CD4-positive, CD25-positive, alpha-beta regulatory T cell (primary cell): ENCODE measurements around the gene GPX3. TPM values are rescaled to one million over a fixed set of nuclear protein-coding genes. Genes with fewer than 3 reads are reported as not detected.
A peak's percentile ranks its signal among the peaks of the same experiment; 100 is the strongest.

Source experiments
- ATAC-seq, 2 donors: fragments of 150-1000 bp; cut with Tn5 transposase; one replicate each; pipeline ENCODE4 v1.10.0; 2021; ENCODE audit warnings: low read depth in 2 of 2, moderate number of reproducible peaks in 2 of 2, moderate library complexity in 1 of 2
- DNase-seq, 3 donors: peaks; one replicate each; pipeline versions ENCODE4 v3.0.0 to v3.0.0-alpha.2; 2012 to 2022; ENCODE audit warnings: mixed read lengths in 1 of 3
- H3K27ac ChIP-seq: one replicate; pipeline ENCODE4 v1.7.0; 2013; ENCODE audit warnings: mild to moderate bottlenecking, low read length; ENCODE audit not compliant: insufficient read depth, poor library complexity, severe bottlenecking
- H3K27me3 ChIP-seq: one replicate; pipeline ENCODE4 v1.7.0; 2013; ENCODE audit warnings: low read length; ENCODE audit not compliant: control insufficient read depth, insufficient read depth
- H3K36me3 ChIP-seq: one replicate; pipeline ENCODE4 v1.7.0; 2013; ENCODE audit warnings: mild to moderate bottlenecking, low read length, moderate library complexity; ENCODE audit not compliant: control insufficient read depth, insufficient read depth
- H3K4me1 ChIP-seq: 2 replicates; pipeline ENCODE4 v1.7.0; 2013; ENCODE audit warnings: mild to moderate bottlenecking, low read length; ENCODE audit not compliant: insufficient read depth, control insufficient read depth, poor library complexity, severe bottlenecking
- H3K4me3 ChIP-seq: one replicate; pipeline ENCODE4 v1.7.0; 2013; ENCODE audit warnings: low read depth, mild to moderate bottlenecking, low read length, moderate library complexity
- H3K9me3 ChIP-seq, 2 experiments: 1 replicate in 1 of 2; 2 replicates in 1 of 2; pipeline ENCODE4 v1.7.0; 2013; ENCODE audit warnings: low read length in 2 of 2, mild to moderate bottlenecking in 1 of 2, moderate library complexity in 1 of 2; ENCODE audit not compliant: control insufficient read depth in 2 of 2
- H3K27ac Mint-ChIP-seq, 3 donors: one replicate each; pipeline ENCODE4 v1.8.0; 2020 to 2022; ENCODE audit warnings: mild to moderate bottlenecking in 3 of 3, mixed read lengths in 3 of 3, moderate library complexity in 2 of 3
- H3K27me3 Mint-ChIP-seq: one replicate; pipeline ENCODE4 v1.8.0; 2022; ENCODE audit warnings: mild to moderate bottlenecking, mixed read lengths
- H3K36me3 Mint-ChIP-seq: one replicate; pipeline ENCODE4 v1.8.0; 2020; ENCODE audit warnings: mixed read lengths
- H3K4me1 Mint-ChIP-seq, 4 donors: one replicate each; pipeline ENCODE4 v1.8.0; 2020 to 2022; ENCODE audit warnings: mixed read lengths in 4 of 4, mild to moderate bottlenecking in 1 of 4
- H3K4me3 Mint-ChIP-seq, 4 donors: one replicate each; pipeline ENCODE4 v1.8.0; 2020 to 2022; ENCODE audit warnings: mild to moderate bottlenecking in 4 of 4, mixed read lengths in 4 of 4, moderate library complexity in 3 of 4
- H3K9me3 Mint-ChIP-seq, 7 donors: one replicate each; pipeline ENCODE4 v1.8.0; 2020 to 2022; ENCODE audit warnings: mixed read lengths in 7 of 7, mild to moderate bottlenecking in 3 of 7, moderate library complexity in 2 of 7
- polyA plus RNA-seq, 4 donors: library from polyadenylated mRNA; unstranded; fragments of 300-500 nt; fragmentation: Illumina TruSeq; gene quantifications; one replicate each; pipeline ENCODE4 v1.2.3, GENCODE V29; 2021
- total RNA-seq: library from RNA; stranded (reverse); gene quantifications from one replicate; pipeline ENCODE4 v1.2.3, GENCODE V29; 2022

GPX3 gene
- total and polyA plus RNA-seq, 5 donors from 2014 or later = 0.52 to 1.3 (median 1.0) TPM

DNA sequence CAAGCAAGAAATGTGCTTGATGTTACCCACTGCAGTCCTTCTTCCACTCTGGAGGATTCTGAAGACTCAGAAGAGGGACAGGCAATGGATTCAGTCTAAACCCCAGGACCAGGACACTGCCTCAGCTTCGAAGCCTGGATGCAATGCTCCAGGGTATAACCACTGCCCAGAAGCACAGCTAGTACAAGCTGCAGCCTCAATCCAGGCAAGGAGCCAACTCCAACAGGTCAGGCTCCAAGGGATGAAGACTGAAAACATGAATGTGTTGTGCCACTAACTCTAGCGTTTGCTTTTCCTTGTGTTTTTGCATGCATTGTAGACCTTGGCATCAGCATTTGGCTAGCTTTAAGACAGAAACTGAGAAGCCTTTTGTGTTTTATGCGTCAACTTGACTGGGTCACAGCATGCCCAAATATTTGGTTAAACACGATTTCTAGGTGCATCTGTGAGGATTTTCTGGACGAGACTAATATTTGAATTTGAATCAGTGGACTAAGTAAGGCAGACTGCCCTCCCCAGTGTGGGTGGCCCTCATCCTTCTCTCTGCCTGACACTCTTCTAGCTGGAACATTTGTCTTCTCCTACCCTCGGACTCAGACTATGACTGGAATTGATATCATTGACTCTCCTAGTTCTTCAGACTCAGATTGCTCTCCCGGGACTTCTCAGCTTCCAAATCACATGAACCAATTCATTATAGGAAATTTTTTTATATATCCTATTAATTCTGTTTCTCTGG lies 20.5 kb upstream of the GPX3 start:
- H3K27me3 Mint-ChIP-seq = peaks cover 19% of the 10 kb centered on the region
- H3K27ac Mint-ChIP-seq = no peak overlapping the region
- no peaks in the 10 kb centered on the region for H3K36me3 ChIP-seq
- peaks cover 0 to 1% (median 0%) of the 10 kb centered on the region in 7 donors for H3K9me3 Mint-ChIP-seq
- no peaks in the 10 kb centered on the region for H3K9me3 ChIP-seq
- ATAC-seq (no peak), DNase-seq (no peak)
- no peaks in the 10 kb centered on the region for H3K4me1 ChIP-seq
- no peak overlapping the region for H3K4me3 ChIP-seq
- H3K27me3 ChIP-seq = no peaks in the 10 kb centered on the region
- no peak overlapping the region for H3K27ac ChIP-seq
- peaks cover 3% of the 10 kb centered on the region for H3K36me3 Mint-ChIP-seq
- H3K4me3 Mint-ChIP-seq = no peak overlapping the region
- no peaks in the 10 kb centered on the region for H3K4me1 Mint-ChIP-seq

DNA sequence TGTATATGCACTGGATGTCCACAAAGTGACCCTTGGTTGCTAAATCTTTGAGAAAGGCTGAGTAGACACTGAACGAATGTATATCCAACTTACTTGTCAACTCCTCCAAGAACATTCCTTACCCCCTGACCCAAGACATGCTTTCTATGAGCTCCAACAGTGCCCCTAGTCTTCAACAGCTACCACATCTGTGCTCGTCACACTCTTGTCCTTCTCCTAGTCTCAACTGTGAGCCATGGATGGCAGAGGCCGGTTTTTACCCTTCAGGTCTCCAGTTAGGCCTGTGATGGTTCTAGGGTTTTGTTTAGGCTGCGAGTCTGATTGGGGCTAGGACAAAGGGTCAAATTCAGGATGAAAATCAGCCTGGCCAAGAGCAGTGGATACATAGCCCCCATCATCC lies 19.0 kb upstream of the GPX3 start:
- no peak overlapping the region for H3K4me3 Mint-ChIP-seq
- Histone ChIP-seq H3K4me3 (no peak overlapping the region), H3K36me3 (no peaks in the 10 kb centered on the region), H3K4me1 (no peaks in the 10 kb centered on the region), H3K27me3 (no peaks in the 10 kb centered on the region), H3K9me3 (no peaks in the 10 kb centered on the region), H3K27ac (no peak overlapping the region)
- DNase-seq (no peak), ATAC-seq (no peak)
- H3K27me3 Mint-ChIP-seq = peaks cover 19% of the 10 kb centered on the region
- H3K9me3 Mint-ChIP-seq = peaks cover 0 to 1% (median 0%) of the 10 kb centered on the region in 7 donors
- H3K36me3 Mint-ChIP-seq = peaks cover 3% of the 10 kb centered on the region
- no peaks in the 10 kb centered on the region for H3K4me1 Mint-ChIP-seq
- no peak overlapping the region for H3K27ac Mint-ChIP-seq

GRCh38 chr5:151002250-151002649 lies 18.1 kb upstream of the GPX3 start:
- ATAC-seq = no peak
- H3K4me3 Mint-ChIP-seq = no peak overlapping the region
- H3K27me3 Mint-ChIP-seq = peaks cover 19% of the 10 kb centered on the region
- H3K36me3 ChIP-seq = no peaks in the 10 kb centered on the region
- no peaks in the 10 kb centered on the region for H3K27me3 ChIP-seq
- DNase-seq = no peak
- H3K36me3 Mint-ChIP-seq = peaks cover 3% of the 10 kb centered on the region
- no peaks in the 10 kb centered on the region for H3K9me3 ChIP-seq
- H3K9me3 Mint-ChIP-seq = peaks cover 0 to 1% (median 0%) of the 10 kb centered on the region in 7 donors
- no peak overlapping the region for H3K27ac Mint-ChIP-seq
- H3K4me1 Mint-ChIP-seq = no peaks in the 10 kb centered on the region
- no peaks in the 10 kb centered on the region for H3K4me1 ChIP-seq
- no peak overlapping the region for H3K4me3 ChIP-seq
- no peak overlapping the region for H3K27ac ChIP-seq

DNA sequence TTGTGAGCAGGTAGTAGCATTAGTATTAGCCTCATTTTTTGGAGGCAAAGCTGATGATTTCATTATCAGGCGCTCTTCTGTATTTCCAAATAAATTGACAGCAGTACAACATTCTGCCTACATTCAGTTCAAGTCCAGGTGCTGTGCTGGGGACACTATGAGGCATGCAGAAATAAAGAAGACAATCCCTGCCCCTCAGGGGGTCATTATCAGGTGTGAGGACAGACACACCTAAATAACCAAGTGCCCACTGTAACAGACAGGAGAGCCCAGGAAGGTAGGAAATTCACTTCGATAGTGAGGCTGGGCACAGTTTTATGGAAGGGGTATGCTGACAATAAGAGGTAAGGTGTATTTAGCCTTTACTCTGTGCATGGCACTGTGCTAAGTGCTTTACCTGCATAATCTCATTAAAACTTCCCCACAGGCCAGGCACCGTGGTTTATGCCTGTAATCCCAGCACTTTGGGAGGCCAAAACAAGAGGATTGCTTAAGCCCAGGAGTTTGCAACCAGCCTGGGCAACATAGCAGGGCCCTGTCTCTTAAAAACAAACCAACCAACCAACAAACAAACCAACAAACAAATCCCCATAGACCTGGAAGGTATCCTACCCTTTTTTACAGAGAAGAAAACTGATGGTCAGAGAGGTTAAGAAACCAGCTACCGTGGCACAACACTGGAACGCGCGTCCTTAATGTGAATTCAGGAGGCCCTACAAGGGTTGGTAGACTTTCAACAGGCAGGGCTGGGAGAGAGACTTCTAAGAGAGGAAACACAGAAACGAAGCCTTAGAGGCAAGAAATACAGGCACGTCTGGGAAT lies 17.5 kb upstream of the GPX3 start:
- ATAC-seq = no peak
- H3K27ac Mint-ChIP-seq = peak overlapping the region in 1 of 3 donors; percentile 43
- Histone ChIP-seq H3K9me3 (no peaks in the 10 kb centered on the region), H3K27ac (no peak overlapping the region), H3K4me1 (no peaks in the 10 kb centered on the region), H3K4me3 (no peak overlapping the region), H3K36me3 (no peaks in the 10 kb centered on the region), H3K27me3 (no peaks in the 10 kb centered on the region)
- H3K4me1 Mint-ChIP-seq = no peaks in the 10 kb centered on the region
- no peaks in the 10 kb centered on the region for H3K36me3 Mint-ChIP-seq
- H3K27me3 Mint-ChIP-seq = peaks cover 19% of the 10 kb centered on the region
- DNase-seq = no peak
- H3K4me3 Mint-ChIP-seq = no peak overlapping the region
- peaks cover 0 to 1% (median 0%) of the 10 kb centered on the region in 7 donors for H3K9me3 Mint-ChIP-seq

GRCh38 chr5:151003503-151003860 lies 16.9 kb upstream of the GPX3 start:
- Mint-ChIP-seq H3K27me3 (peaks cover 18% of the 10 kb centered on the region), H3K36me3 (no peaks in the 10 kb centered on the region), H3K4me3 (no peak overlapping the region), H3K4me1 (no peaks in the 10 kb centered on the region), H3K27ac (no peak overlapping the region), H3K9me3 (peaks cover 0 to 1% (median 0%) of the 10 kb centered on the region in 7 donors)
- Histone ChIP-seq H3K4me1 (no peaks in the 10 kb centered on the region), H3K27me3 (no peaks in the 10 kb centered on the region), H3K27ac (no peak overlapping the region), H3K4me3 (no peak overlapping the region), H3K9me3 (no peaks in the 10 kb centered on the region), H3K36me3 (no peaks in the 10 kb centered on the region)
- ATAC-seq (no peak), DNase-seq (no peak)

DNA sequence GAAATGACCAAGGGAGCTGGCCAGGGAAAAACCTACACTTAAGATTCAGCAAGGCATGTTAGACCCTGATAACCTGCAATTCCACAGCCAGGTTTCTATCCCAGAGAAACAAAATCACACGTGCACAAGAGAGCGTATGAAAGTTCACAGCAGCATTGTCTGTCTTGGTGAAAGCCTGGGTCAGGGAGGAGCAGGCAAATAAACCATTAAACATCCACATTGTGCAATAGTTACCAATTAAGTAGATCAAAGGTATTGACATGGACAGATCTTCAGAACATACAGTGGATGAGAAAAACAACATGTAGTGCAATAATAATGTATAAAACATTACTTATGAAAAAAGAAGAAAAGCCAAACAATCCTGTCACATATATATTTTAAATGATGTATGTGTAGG lies 15.9 kb upstream of the GPX3 start:
- no peaks in the 10 kb centered on the region for H3K36me3 Mint-ChIP-seq
- Histone ChIP-seq H3K27me3 (no peaks in the 10 kb centered on the region), H3K4me3 (no peak overlapping the region), H3K4me1 (no peaks in the 10 kb centered on the region), H3K27ac (no peak overlapping the region), H3K36me3 (no peaks in the 10 kb centered on the region), H3K9me3 (no peaks in the 10 kb centered on the region)
- ATAC-seq (no peak), DNase-seq (no peak)
- peaks cover 0 to 1% (median 0%) of the 10 kb centered on the region in 7 donors for H3K9me3 Mint-ChIP-seq
- H3K4me3 Mint-ChIP-seq = no peak overlapping the region
- peaks cover 12% of the 10 kb centered on the region for H3K27me3 Mint-ChIP-seq
- no peaks in the 10 kb centered on the region for H3K4me1 Mint-ChIP-seq
- no peak overlapping the region for H3K27ac Mint-ChIP-seq

- H3K4me1 ChIP-seq = no peaks in the 10 kb centered on the region
- no peak overlapping the region for H3K27ac Mint-ChIP-seq
- ATAC-seq (no peak), DNase-seq (no peak)
- no peak overlapping the region for H3K27ac ChIP-seq
- no peaks in the 10 kb centered on the region for H3K27me3 ChIP-seq
- peaks cover 0 to 1% (median 0%) of the 10 kb centered on the region in 7 donors for H3K9me3 Mint-ChIP-seq
- peaks cover 8% of the 10 kb centered on the region for H3K27me3 Mint-ChIP-seq
- no peaks in the 10 kb centered on the region for H3K9me3 ChIP-seq
- no peaks in the 10 kb centered on the region for H3K36me3 ChIP-seq
- H3K4me3 ChIP-seq = no peak overlapping the region
- no peak overlapping the region for H3K4me3 Mint-ChIP-seq
- H3K36me3 Mint-ChIP-seq = no peaks in the 10 kb centered on the region
- no peaks in the 10 kb centered on the region for H3K4me1 Mint-ChIP-seq
These were observed 15.0 kb upstream of the GPX3 start for GRCh38 chr5:151005187-151005949.
